Left cardiac atrium (tissue), 4 donors: ENCODE measurements around the gene SEC14L6. TPM values are rescaled to one million over a fixed set of nuclear protein-coding genes. Genes with fewer than 3 reads are reported as not detected.
A peak's percentile ranks its signal among the peaks of the same experiment; 100 is the strongest.
"Not testable (repeated sequence)": the region's sequence is repeated elsewhere in the genome, so short reads cannot be mapped to it uniquely, and the experiment has no call there.

Source experiments
- ATAC-seq, 2 donors: fragments of 200-7000 bp; cut with Tn5 transposase; one replicate each; pipeline ENCODE4 v1.9.1; 2020; ENCODE audit warnings: mild to moderate bottlenecking in 2 of 2, moderate library complexity in 2 of 2
- DNase-seq: peaks from one replicate; pipeline ENCODE4 v3.0.0-alpha.2; 2020
- intact Hi-C, 2 donors: fragments of 100-400 bp; cut with DNase I; formaldehyde crosslinking; loops; one replicate each; pipeline versions ENCODE4 v1.14.1 to v1.15.1; 2022 to 2023
- long read RNA-seq: library from polyadenylated mRNA; unstranded; transcript quantifications from one replicate; pipeline ENCODE4 v2.0.0, GENCODE V29; 2021
- total RNA-seq, 2 donors: library from RNA; stranded (reverse); fragmentation: NEBNext Ultra II Directional; extraction: Animal tissue kit (Norgen Biotek cat#: 25700); gene quantifications; one replicate each; pipeline ENCODE4 v1.2.1, GENCODE V29; 2021
- donor health status: DM: no; HTN: yes; CAD: no.
- donor health status: DM: no; HTN: yes; CAD: no; lungs with severe emphysema.
- donor health status: DM: yes; HTN: yes; CAD: no.
- donor health status: Dilated cardiomyopathy.

SEC14L6 gene
- under 1 TPM; 0.08 to 0.56 TPM for total RNA-seq
- long read RNA-seq: 0 reads

DNA sequence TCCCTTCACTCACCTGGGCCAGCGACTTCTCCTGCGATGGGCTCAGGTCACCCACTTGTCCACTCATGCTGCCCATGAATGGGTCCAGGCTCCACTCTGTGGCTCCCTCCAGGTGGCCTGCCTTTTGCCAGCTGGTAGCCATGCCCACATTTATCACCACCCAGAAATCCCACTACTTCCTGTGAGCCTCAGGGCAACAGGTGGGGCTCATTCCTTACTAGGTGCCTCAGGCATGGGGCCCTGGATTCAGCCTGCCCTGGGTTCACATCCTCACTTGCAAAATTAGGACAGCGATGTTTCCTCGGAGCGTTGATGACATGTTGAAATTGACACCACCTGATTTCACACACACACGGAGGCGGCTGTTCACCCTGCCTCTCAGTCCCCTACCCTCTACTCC lies at the start of gene SEC14L6:
Gene SEC14L6 (minus strand): TSS at position 126 of the 400 bp plus-strand sequence. CDS start 59 bp downstream, at position 67.
- intact Hi-C loops: no loop called here
- no peak for DNase-seq
- no peak for ATAC-seq

DNA sequence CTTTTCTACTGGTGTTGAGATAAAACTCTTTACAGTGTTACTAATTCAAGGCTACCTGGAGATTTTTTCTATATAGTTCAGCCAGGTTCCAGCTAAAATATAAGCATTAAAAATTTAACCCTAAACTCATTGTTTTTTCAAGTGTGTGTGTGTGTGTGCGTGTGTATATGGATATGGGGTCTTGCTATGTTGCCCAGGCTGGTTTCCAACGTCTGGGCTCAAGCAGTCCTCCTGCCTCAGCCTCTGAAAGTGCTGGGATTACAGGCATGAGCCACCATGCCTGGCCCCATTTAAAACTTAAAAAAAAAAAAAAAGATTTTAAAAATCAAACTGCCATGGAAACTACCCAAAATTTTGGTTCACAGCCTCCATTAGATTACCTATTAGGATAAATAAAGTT lies 49.7 kb upstream of the SEC14L6 start:
- DNase-seq (no peak), ATAC-seq (no peak)
- intact Hi-C loops: no loop called here

- DNase-seq, ATAC-seq, intact Hi-C loops: not testable (repeated sequence)
Measured at GRCh38 chr22:30592360-30592713, 45.8 kb upstream of the SEC14L6 start.

GRCh38 chr22:30591588-30592359 lies 45.2 kb upstream of the SEC14L6 start, which contains the start of gene PES1:
TSS of gene PES1 (minus strand) at chr22:30591910. CDS start at chr22:30591833, 77 bp downstream.
- DNase-seq (peak; percentile 96), ATAC-seq (peak; percentile 100)
- intact Hi-C loops: no loop called here

DNA sequence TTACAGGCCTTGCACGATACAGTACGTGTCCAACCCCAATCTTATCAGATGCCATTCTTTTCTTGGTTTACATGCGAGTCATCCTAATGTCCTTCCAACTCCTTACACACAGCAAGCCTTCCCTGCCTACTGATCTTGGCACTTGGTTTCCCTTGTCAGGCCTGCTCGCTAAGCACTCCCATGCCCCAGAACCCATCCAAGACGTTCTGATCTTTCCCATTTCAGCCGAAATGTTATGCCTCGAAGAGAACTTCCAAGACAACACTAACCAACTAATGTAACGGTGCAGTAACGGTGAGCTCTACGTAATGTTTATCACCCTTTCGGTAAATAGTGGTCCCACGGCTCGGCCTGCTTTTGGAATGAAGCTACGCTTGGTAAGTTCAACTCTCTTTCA lies 44.6 kb upstream of the SEC14L6 start:
- DNase-seq: no peak
- intact Hi-C loops: no loop called here
- no peak for ATAC-seq

- ATAC-seq (no peak), DNase-seq (no peak)
- intact Hi-C loops: no loop called here
Measured at GRCh38 chr22:30586414-30586813, 39.9 kb upstream of the SEC14L6 start.

DNA sequence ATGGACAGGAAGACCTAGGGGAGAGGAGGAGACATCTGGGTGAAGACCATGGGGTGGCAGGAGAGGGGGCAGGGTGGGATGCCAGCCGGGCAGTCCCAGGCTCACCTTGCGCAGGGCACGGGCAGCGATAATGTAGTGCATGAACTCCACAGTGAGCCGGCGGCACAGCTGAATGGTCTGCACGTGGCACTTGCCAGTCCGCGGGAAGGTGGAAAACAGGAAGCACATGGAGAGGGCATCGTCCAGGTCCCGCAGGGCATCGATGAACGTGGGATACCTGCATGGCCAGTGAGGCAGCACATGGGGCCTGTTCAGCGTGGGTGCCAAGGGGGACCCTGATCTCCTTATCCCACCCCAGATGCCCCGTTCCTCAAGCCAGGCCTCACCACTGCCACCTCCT lies 37.9 kb upstream of the SEC14L6 start:
- intact Hi-C loops: no loop called here
- no peak for ATAC-seq
- DNase-seq: no peak

DNA sequence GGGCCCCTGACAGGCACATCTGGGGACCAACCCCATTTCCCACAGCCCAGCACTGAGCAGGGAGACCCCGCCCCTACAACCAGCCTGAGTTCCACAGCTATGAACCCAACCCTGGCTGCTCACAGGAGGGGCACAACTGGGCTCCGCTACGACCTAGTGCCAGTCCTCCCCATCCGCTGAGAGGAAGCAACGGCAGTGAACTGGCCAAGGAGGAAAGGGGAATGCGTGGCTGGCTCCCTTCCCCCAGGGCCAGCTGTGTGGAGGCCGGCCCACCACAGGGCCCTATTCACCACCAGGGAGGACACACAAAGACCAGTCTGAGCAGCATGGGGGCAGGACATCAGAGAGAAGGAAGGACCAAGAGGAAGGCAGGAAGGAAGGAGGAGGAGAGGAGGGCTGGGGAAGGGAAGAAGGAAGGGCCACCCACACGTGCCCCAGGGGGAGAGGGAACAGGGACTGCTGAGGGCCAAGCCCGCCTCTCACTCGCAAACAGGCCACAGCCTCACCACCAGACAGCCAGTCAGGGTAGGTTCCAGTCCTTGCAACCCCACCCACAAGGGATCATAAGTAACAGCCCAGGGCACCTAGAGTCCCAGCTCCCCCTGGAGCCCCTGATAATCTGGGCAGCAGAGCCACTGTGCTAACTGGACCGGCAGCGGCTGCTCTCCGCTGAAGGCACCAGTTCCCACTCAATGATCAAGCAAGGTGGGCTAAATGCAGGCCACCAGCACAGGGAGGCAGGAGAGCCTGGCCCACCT lies 36.4 kb upstream of the SEC14L6 start:
- ATAC-seq (peak in 1 of 2 donors; percentile 24), DNase-seq (no peak)
- intact Hi-C loops: no loop called here

DNA sequence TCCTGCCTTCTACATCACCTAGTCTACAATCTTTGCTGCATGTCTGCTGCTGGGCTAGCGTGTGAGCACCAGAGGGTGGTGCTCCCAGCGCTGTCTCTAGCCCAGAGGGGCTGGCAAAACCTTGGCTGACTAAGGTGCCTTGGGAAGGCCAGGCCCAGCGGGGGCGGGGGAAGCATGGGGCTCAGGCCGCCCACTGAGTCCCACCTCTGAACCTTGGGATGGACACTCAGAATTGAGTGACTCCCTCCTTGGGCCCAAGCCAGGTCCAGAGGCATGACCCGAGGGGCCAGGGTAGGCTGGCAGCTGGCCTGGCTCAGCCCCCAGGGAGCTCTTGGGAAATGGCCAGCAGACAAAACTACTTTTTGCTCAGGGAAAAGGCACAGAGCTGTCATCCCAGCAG lies 35.5 kb upstream of the SEC14L6 start:
- intact Hi-C loops: no loop called here
- DNase-seq: no peak
- ATAC-seq: peak in 1 of 2 donors; percentile 13

GRCh38 chr22:30580896-30581295 lies 34.4 kb upstream of the SEC14L6 start:
- DNase-seq (no peak), ATAC-seq (no peak)
- intact Hi-C loops: no loop called here

DNA sequence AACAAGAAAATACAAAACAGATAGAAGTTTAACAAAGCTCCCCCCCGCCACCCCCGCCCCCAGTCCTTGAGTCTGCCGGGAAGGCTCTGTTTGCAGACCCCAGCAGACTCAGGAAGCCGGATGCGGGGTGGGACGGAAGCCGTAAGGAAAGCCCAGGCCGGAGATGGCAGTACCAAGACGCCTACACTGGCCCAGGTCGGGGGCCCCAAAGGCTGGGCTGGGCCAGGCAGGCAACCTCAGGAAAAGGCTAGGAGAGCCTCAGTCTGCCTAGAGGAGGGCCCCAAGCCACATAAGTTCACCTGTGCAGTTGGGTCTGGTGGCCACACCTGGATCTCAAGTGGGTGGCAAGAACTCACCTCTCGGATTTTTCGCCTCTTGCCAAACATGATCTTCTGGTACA lies 31.9 kb upstream of the SEC14L6 start:
- ATAC-seq (no peak), DNase-seq (no peak)
- intact Hi-C loops: no loop called here

DNA sequence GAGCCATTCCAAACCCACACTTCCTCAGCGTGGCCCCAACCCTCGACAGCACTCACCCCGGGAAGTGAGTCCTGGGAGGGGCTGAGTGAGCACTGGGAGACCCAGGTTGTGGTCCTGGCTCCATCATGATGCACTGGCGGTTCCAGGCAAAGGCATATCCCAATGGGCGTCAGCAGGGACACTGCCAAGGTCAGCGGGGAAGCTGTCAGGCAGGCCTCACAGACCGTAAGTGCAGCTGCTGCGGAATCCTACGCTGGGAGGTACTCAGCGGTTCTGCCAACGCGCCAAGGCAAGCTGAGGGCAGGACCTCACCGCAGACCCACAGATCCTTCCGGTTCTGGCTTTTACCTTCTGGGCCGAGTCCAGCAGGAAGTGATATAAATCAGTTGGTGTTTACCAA lies 29.3 kb upstream of the SEC14L6 start:
- DNase-seq: no peak
- intact Hi-C loops: no loop called here
- ATAC-seq: no peak

- intact Hi-C loops: no loop called here
- ATAC-seq: peak; percentile 76 to 88
- peak; percentile 61 for DNase-seq
Measured at GRCh38 chr22:30574997-30575671, 28.6 kb upstream of the SEC14L6 start.

GRCh38 chr22:30574095-30574981 lies 27.8 kb upstream of the SEC14L6 start, which contains the start of gene GAL3ST1:
TSS of gene GAL3ST1 (minus strand) at chr22:30574665. CDS start at chr22:30557392, 17,273 bp downstream.
- ATAC-seq (peak in 1 of 2 donors; percentile 39), DNase-seq (no peak)
- intact Hi-C loops: no loop called here

DNA sequence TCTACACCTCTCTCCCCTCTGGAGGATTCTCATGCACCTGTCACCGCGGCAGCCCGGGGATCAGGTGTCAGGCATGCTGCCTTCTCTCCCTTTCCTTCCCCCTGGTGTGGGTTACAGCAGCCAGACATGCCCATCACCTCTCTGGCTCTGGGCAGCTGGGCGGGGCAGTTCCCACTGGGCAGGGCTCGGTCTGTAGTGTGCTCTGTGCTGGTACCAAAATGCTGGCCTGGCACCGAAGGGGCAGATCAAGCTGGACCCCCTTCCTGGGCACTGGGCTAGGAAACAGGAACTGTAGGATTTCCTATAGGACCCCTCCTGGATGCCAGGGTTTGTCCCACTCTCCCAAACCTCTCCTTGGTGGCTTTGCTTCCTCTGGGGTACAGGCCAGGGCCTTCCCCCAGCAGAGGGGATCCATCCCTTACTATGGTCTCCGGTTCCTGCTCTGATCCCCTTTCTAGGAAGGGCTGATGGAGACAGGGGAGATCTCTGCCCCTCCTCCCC lies 27.1 kb upstream of the SEC14L6 start:
- DNase-seq: no peak
- intact Hi-C loops: no loop called here
- peak in 1 of 2 donors; percentile 11 for ATAC-seq

DNA sequence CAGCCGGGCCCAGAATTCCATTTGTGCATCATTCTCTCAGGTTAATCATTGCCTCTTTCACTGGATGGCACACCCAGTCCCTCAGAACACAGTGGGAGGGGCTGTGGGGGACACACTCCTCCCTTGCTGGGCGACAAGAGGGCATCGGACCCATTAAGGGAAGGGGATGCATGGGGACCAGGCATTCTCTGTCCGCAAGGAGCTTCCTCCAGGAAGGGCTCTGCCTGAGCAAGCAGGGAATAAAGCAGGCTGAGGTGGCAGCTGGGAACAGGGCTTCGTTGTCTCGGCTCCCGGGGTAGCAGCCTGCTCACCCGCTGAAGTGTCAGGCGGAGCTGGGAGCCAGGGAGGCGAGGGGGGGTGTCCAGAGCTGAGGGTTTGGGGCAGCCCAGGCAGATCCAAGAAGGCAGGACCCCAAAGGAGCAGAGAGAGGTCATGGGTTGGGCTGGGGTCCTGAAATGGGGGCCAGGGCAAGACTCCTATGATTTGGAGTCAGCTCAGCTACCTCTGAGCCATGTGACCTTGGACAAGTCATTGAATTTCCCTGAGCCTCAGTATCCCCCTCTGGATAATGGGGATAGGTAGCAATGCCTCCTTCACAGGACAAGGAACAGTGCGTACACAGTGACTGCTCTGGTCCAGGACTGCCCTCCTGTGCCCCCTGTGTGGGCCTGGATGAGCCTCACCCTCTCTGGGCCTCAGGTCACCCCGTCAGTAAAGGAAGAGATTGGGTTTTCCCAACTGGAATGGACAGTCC lies 26.5 kb upstream of the SEC14L6 start:
- ATAC-seq: no peak
- intact Hi-C loops: no loop called here

GRCh38 chr22:30572210-30572609 lies 25.7 kb upstream of the SEC14L6 start:
- ATAC-seq (no peak), DNase-seq (no peak)
- intact Hi-C loops: no loop called here

More for the DNA sequence above, 26.5 kb upstream of the SEC14L6 start:
- DNase-seq: no peak

- DNase-seq (no peak), ATAC-seq (no peak)
- intact Hi-C loops: no loop called here
Measured at GRCh38 chr22:30569674-30570202, 23.2 kb upstream of the SEC14L6 start.
